HG03066 (cell line): ENCODE data around the gene FBXO33.
"Not testable (repeated sequence)": the region's sequence is repeated elsewhere in the genome, so short reads cannot be mapped to it uniquely, and the experiment has no call there.

Source experiments
- ATAC-seq: cut with Tn5 transposase; IDR thresholded peaks from one replicate; pipeline ENCODE4 v1.9.1; 2021; ENCODE audit warnings: low read depth; ENCODE audit not compliant: unreplicated experiment

FBXO33 gene

GRCh38 chr14:39374851-39375250 is 57.4 kb downstream of the FBXO33 start:
- no peak for ATAC-seq

DNA sequence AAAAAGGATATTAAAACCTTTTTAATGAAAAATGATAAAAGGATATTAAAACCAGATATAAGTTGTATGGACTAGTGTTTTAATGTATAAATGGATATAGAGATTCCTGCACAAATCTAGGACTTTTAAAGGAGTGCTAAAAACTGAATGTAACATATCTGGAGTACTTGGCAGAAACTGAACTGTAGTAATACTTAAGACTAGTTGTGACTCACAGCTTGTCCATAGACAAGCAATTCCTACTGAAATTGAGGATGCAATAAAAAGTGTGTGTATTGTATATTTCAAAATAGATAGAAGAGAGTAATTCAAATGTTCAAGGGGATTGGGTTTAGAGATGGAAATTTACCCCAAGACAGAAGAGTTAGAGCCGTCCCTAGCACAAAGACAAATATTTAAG is 59.6 kb downstream of the FBXO33 start:
- ATAC-seq: no peak

- ATAC-seq: no peak
These were observed 61.8 kb downstream of the FBXO33 start for GRCh38 chr14:39370415-39370814.

GRCh38 chr14:39369029-39369428 is 63.2 kb downstream of the FBXO33 start:
- no peak for ATAC-seq

GRCh38 chr14:39368261-39368959 is 63.8 kb downstream of the FBXO33 start:
- no peak for ATAC-seq

GRCh38 chr14:39367387-39367751 is 64.9 kb downstream of the FBXO33 start:
- ATAC-seq: no peak

DNA sequence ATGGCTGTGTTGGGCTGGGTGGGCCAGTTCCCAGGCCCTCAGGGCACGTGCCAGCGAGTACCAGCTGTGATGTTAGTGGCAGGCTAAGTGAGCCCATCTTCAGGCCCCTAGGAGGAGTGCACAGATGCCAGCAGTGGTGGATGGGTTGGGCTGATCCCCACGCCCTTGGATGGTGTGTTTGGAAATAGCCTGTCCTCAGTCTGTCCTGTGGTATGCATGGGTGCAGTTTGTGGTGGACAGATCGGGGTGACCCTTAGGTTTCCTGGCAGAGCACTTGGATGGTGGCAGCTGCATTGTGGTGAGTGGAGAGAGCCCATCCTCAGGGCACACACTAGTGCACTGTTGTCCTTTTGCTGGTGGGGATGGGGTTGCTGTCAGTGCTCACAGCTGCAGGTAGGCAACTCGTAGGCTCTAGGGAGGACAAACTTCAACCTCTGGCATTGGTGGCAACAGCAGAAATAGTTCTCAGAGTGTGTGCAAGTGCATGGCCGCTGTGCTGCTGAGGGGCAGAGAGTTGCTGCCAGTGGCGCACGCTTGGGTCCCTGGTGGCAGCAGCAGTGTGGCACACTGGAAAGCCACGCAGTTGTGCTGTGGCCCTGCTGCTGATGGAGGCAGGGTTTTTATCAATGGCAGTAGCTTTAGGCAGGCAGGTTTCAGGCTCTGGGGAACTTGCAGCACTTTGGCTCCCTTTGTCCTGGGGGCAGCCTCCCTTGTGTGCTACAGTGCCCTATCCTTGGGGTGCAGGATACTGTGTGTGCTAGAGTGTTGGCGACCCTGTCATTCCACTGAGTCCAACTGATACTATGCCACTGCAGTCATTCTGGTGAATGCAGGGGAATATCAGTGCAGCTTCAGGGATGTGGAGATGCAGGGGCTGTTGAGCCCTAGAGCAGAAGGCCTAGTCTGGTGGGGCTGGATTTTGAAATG is 65.5 kb downstream of the FBXO33 start:
- ATAC-seq: no peak

DNA sequence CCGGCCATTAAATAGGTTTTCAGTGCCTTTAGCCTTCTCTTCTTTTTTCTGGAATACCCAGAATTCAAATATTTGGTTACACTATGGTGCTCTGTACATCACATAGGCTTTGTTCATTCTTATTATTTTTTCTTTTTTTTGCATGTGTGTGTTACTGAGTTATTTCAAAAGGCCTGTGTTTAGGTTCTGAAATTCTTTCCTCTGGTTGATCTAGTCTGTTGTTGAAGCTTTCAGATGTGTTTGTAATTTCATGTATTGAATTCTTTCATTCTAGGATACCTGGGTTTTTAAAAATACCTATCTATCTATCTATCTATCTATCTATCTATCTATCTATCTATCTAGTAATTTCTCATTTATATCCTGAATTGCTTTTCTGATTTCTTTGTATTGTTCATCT is 66.9 kb downstream of the FBXO33 start:
- ATAC-seq: no peak

- no peak for ATAC-seq
These were observed 67.7 kb downstream of the FBXO33 start for GRCh38 chr14:39364509-39364908.

GRCh38 chr14:39361556-39361955 is 70.7 kb downstream of the FBXO33 start:
- ATAC-seq: not testable (repeated sequence)

DNA sequence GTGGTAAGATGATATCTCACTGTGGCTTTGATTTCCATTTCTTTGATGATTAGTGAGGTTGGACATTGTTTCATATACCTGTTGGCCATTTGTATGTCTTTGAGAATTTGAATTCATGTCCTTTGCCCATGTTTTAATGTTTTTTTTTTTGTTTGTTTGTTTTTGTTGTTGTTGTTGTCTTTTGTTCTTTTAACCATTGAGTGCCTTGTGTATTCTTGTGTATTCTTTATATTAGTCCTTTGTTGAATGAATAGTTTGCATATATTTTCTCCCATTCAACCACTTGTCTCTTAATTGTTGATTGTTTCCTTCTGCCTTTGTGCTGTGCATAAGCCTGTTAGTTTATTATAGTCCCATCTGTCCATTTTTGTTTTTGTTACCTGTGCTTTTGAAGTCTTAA is 71.9 kb downstream of the FBXO33 start:
- no peak for ATAC-seq

DNA sequence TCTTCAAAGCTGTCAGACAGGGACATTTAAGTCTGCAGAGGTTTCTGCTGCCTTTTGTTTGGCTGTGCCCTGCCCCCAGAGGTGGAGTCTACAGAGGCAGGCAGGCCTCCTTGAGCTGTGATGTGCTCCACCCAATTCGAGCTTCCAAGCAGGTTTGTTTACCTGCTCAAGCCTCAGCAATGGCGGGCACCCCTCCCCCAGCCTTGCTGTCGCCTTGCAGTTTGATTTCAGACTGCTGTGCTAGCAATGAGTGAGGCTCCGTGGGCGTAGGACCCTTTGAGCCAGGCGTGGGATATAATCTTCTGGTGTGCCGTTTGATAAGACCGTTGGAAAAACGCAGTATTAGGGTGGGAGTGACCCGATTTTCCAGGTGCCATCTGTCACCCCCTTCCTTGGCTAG is 73.2 kb downstream of the FBXO33 start:
- ATAC-seq: not testable (repeated sequence)

DNA sequence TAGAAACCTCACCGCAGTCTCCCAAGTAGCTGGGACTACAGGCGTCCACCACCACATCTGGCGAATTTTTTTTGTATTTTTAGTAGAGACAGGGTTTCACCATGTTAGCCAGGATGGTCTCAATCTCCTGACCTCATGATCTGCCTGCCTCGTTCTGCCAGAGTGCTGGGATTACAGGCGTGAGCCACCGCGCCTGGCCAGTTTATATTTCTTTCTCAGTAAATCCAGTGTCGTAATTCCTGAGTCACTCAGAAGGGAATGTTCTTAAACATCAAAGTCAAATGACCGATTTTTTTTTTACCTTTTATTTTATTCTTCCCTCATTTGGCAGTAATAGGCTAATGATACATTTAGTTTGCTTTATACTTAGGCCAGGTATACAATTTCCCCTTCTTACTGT is 80.5 kb downstream of the FBXO33 start:
- ATAC-seq: no peak

DNA sequence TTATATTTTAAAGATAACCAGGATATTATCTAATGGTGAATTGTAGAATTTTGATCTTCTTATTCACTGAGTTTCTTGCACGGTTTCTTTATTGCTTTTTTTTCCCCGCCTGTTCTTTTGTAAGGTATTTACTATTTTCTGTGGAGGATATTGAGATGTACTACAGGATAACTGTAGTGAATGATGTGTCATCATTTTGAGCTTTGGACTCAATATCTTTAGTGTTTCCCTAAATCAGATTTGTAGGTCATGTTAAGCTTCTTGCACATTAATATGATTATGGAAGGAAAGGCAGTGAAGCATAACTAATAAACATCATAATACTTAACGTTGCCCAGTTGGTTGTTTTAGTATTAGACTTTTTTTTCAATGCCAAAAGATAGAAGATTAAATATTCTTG is 81.4 kb downstream of the FBXO33 start:
- no peak for ATAC-seq
